ENCODE results near the gene SLC10A6.

Gene SLC10A6

DNA sequence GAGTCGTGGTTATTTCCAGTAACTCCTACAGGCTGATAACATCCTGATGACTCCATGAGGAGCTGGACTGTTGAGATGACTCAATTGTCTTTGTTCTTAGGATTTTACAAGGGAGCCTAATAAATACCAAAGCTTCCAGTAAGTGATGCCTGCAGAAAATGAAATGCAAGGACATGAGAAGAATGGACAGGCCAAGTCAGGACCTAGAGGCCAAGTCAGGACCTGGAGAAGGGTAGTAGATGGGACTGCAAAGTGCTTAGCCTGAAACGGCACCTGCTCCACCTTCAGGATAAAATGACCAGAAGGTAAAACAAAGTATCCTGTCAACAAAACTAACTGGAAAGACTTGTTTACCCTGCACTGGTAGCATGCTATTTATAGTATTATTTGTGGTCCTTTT, 6.4 kb upstream of the SLC10A6 start:
- Histone ChIP-seq H3F3A (ENCODE audit: insufficient read depth) (no peaks in the 10 kb centered on the region), H3K4me3 (ENCODE audit: insufficient read depth, low read length, poor library complexity, severe bottlenecking) (no peak overlapping the region), H3K27ac (ENCODE audit: low read depth, low read length) (no peak overlapping the region), H3K4me2 (ENCODE audit: low read depth, low read length, poor library complexity, severe bottlenecking) (no peak overlapping the region), H3K9me2 (replicated peaks; ENCODE audit: insufficient read depth, low read length) (no peaks in the 10 kb centered on the region), H3K36me3 (ENCODE audit: low read length) (no peaks in the 10 kb centered on the region), H4K20me1 (ENCODE audit: low read depth, low read length) (no peaks in the 10 kb centered on the region), H2AFZ (ENCODE audit: low read depth, low read length, severe bottlenecking) (no peak overlapping the region), H3K9me3 (ENCODE audit: insufficient read depth, low read length) (no peaks in the 10 kb centered on the region), H3K79me2 (ENCODE audit: insufficient read depth, low read length) (no peaks in the 10 kb centered on the region), H3K27me3 (ENCODE audit: low read length) (no peaks in the 10 kb centered on the region), H3K9ac (ENCODE audit: low read length) (no peak overlapping the region)
- TF ChIP-seq, protein P1, sequence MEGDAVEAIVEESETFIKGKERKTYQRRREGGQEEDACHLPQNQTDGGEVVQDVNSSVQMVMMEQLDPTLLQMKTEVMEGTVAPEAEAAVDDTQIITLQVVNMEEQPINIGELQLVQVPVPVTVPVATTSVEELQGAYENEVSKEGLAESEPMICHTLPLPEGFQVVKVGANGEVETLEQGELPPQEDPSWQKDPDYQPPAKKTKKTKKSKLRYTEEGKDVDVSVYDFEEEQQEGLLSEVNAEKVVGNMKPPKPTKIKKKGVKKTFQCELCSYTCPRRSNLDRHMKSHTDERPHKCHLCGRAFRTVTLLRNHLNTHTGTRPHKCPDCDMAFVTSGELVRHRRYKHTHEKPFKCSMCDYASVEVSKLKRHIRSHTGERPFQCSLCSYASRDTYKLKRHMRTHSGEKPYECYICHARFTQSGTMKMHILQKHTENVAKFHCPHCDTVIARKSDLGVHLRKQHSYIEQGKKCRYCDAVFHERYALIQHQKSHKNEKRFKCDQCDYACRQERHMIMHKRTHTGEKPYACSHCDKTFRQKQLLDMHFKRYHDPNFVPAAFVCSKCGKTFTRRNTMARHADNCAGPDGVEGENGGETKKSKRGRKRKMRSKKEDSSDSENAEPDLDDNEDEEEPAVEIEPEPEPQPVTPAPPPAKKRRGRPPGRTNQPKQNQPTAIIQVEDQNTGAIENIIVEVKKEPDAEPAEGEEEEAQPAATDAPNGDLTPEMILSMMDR (IDR thresholded peaks at IDR 0.05; ENCODE audit: insufficient read depth, low read length, poor library complexity, severe bottlenecking): no peak
- no peak for TF ChIP-seq EZH2phosphoT487 (conservative IDR thresholded peaks at IDR 0.05; ENCODE audit: low read length)

DNA sequence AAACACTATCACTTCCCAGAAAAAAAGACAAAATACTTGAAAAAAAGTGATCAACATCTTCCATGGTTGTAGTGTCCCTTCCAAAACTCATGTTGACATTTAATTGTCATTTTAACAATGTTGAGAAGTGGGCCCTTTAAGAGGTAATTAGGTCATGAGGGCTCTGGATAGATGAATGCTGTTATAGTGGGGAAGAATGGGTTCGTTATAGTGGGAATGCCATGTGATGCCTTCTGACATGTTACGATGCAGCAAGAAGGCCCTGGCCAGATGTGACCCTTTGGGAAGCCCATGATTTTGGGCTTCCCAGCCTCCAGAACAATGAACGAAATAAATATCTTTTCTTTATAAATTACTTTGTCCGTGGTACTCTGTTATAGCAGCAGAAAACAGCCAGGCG, 4.0 kb upstream of the SLC10A6 start:
- Histone ChIP-seq H3K9me2 (replicated peaks; ENCODE audit: insufficient read depth, low read length) (no peaks in the 10 kb centered on the region), H2AFZ (ENCODE audit: low read depth, low read length, severe bottlenecking) (no peak overlapping the region), H3K36me3 (ENCODE audit: low read length) (no peaks in the 10 kb centered on the region), H3K4me2 (ENCODE audit: low read depth, low read length, poor library complexity, severe bottlenecking) (no peak overlapping the region), H4K20me1 (ENCODE audit: low read depth, low read length) (no peaks in the 10 kb centered on the region), H3K27ac (ENCODE audit: low read depth, low read length) (no peak overlapping the region), H3K9ac (ENCODE audit: low read length) (no peak overlapping the region), H3K9me3 (ENCODE audit: insufficient read depth, low read length) (no peaks in the 10 kb centered on the region), H3K79me2 (ENCODE audit: insufficient read depth, low read length) (no peaks in the 10 kb centered on the region), H3F3A (ENCODE audit: insufficient read depth) (no peaks in the 10 kb centered on the region), H3K4me3 (ENCODE audit: insufficient read depth, low read length, poor library complexity, severe bottlenecking) (no peak overlapping the region), H3K27me3 (ENCODE audit: low read length) (no peaks in the 10 kb centered on the region)
- TF ChIP-seq, protein P1 (IDR thresholded peaks at IDR 0.05; ENCODE audit: insufficient read depth, low read length, poor library complexity, severe bottlenecking): no peak
- no peak for TF ChIP-seq EZH2phosphoT487 (conservative IDR thresholded peaks at IDR 0.05; ENCODE audit: low read length)

DNA sequence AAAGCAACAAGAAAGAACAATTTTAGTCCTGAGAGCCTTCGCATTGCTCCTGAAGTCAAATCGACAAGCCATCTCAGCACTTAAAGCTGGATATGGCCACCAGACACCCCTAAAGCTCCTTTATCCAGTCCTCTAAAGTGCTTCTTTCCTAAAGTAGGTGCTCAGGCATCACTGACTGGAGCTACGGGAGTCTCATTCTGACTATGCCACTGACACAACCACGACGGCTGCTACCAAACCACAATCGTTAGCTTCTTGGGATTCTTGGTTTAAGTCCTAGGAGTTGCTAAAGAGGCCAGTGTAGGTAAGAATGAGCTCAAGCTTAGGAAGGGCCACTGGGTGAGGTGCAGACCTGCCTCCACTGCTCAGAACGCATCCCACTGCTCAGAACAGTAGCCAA, 1.0 kb downstream of the SLC10A6 start:
- Histone ChIP-seq H3K27ac (ENCODE audit: low read depth, low read length) (no peak overlapping the region), H3K36me3 (ENCODE audit: low read length) (no peaks in the 10 kb centered on the region), H3K79me2 (ENCODE audit: insufficient read depth, low read length) (no peaks in the 10 kb centered on the region), H3K9me2 (replicated peaks; ENCODE audit: insufficient read depth, low read length) (no peaks in the 10 kb centered on the region), H3K9ac (ENCODE audit: low read length) (no peak overlapping the region), H3K4me3 (ENCODE audit: insufficient read depth, low read length, poor library complexity, severe bottlenecking) (no peak overlapping the region), H3K9me3 (ENCODE audit: insufficient read depth, low read length) (no peaks in the 10 kb centered on the region), H4K20me1 (ENCODE audit: low read depth, low read length) (no peaks in the 10 kb centered on the region), H3F3A (ENCODE audit: insufficient read depth) (no peaks in the 10 kb centered on the region), H3K27me3 (ENCODE audit: low read length) (no peaks in the 10 kb centered on the region), H3K4me2 (ENCODE audit: low read depth, low read length, poor library complexity, severe bottlenecking) (no peak overlapping the region), H2AFZ (ENCODE audit: low read depth, low read length, severe bottlenecking) (no peak overlapping the region)
- no peak for TF ChIP-seq EZH2phosphoT487 (conservative IDR thresholded peaks at IDR 0.05; ENCODE audit: low read length)
- TF ChIP-seq, protein P1 (IDR thresholded peaks at IDR 0.05; ENCODE audit: insufficient read depth, low read length, poor library complexity, severe bottlenecking): no peak
